ENCODE measurements around the gene ARHGEF16.

The ARHGEF16 gene

DNA sequence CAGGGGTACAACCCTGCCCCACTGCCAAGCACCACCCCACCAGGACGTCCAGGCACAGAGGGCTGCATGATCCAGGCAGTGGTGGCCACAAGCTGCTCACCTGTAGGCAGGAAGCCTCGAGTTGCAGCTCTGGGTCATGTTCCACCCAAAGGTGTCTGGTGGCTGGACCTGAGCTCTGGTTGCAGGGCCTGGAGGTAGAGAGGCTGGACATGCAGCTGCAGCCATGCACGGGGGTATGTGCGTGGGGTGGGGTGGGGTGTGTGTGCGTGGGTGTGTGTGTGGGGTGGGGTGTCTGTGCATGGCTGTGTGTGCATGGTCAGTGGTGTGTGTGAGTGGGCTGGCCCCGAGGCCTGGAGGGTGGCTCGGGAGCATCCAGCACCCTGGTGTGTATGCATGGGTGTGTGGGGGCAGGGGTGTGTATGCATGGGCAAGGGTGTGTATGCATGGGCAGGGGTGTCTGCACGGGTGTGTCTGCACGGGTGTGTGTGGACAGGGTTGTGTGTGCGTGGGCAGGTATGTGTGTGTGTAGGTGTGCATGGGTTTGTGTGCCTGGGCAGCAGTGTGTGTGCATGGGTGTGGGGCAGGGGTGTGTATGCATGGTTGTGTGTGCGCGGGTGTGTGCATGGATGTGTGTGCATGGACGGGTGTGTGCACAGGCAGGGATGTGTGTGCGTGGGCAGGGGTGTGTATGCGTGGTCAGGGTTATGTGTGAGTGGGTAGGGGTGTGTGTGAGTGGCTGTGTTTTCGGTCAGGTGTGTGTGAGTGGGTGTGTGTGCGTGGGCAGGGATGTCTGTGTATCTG, 15.6 kb downstream of the ARHGEF16 start:
- DNase-seq = no peak

DNA sequence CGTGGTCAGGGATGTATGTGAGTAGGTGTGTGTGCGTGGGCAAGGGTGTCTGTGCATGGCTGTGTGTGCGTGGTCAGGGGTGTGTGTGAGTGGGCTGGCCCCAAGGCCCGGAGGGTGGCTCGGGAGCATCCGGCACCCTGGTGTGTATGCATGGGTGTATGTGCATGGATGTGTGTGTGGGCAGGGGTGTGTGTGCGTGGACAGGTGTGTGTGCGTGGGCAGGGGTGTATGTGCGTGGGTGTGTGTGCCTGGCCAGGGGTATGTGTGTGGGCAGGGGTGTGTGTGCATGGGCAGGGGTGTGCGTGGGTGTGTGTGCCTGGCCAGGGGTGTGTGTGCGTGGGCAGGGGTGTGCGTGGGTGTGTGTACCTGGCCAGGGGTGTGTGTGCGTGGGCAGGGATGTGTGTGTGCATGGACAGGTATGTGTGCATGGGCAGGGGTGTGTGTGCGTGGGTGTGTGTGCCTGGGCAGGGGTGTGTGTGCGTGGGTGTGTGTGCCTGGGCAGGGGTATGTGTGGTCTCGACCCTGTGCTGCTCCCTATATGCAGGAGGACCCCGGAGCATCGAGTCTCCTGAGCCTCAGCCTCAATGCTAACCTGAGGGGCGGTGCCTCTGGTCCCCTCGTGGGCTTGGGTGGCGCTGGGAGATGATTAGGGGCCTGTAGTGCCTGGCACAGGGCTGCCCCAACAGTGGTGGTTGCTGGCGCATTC, 16.3 kb downstream of the ARHGEF16 start:
- no peak for DNase-seq

DNA sequence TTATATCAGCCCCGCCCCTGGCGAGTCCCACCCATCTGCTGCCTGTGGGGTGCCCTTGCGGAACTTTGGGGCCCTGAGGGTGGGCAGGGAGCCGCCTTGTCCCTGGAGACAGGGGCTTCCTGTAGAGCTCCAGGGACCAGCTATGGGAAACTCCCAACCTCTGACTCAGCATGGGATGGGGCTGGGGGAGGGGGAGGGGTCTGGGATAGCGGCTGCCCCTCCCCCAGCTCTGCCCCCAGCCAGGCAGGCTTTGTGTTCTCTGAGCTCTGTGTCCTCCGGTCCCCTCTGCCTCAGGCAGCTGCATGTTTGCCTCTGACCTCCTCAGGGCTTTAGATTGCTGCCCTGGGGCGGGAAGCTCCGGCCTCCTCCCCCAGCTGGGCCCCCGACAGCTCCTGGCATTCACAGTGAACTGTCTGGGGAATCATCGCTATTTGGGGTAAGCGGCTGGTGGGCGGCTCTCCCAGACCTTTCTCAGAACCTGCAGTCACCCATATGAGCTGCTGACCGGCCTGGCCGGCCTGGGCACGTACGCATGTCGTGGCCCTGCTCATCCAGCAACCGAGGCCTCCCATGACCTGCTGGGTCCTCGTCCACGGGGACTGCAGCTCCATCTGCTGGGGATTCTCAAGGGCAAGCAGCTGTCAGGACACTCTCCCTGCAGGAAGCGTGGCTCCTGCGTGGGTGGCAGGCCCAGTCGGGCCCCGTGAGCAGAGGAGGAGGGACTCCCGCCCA, 17.1 kb downstream of the ARHGEF16 start:
- DNase-seq = no peak

GRCh38 chr1:3472088-3472850, 17.8 kb downstream of the ARHGEF16 start:
- DNase-seq = no peak

- no peak for DNase-seq
Measured at GRCh38 chr1:3472906-3473305, 18.4 kb downstream of the ARHGEF16 start.

GRCh38 chr1:3473381-3473844, 18.9 kb downstream of the ARHGEF16 start:
- DNase-seq = no peak

- no peak for DNase-seq
Measured at GRCh38 chr1:3474016-3474415, 19.6 kb downstream of the ARHGEF16 start.

- no peak for DNase-seq
Measured at GRCh38 chr1:3474421-3474820, 20.0 kb downstream of the ARHGEF16 start.

DNA sequence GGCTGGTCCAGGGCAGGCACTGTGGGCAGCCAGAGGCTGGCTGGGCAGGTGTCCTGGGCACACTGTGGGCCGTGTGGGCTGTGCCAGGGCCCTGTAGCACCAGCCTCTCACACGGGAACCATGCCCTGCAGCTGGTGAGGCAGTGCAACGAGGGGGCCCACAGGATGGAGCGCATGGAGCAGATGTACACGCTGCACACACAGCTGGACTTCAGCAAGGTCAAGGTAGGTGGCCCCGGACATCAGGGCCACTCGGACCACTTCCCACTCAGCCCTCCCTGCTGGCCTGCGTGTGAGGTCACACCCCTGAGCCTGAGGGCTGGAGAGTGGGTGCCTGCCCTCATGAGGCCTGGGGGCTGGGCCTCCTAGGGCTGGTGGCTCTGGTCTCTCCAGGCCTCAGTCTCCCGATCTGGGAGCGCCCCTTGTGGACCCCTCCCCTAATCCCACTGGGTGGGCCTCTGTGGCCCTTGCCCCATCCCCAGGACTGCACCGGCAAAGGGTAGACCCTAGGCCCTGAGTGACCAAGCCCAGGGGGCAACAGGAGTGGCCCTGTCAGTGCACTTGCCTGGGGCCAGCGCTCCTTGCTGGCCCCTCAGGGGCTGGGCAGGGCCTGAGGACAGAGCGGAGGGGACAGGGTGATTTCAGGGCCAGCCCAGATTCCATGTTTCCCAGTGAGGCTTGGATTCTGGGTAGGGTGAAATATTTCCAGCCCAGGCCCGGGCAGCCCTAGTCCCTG, 21.5 kb downstream of the ARHGEF16 start:
- no peak for DNase-seq

GRCh38 chr1:3476666-3477065, 22.2 kb downstream of the ARHGEF16 start:
- DNase-seq = no peak

- no peak for DNase-seq
Measured at GRCh38 chr1:3477241-3477995, 23.0 kb downstream of the ARHGEF16 start.

DNA sequence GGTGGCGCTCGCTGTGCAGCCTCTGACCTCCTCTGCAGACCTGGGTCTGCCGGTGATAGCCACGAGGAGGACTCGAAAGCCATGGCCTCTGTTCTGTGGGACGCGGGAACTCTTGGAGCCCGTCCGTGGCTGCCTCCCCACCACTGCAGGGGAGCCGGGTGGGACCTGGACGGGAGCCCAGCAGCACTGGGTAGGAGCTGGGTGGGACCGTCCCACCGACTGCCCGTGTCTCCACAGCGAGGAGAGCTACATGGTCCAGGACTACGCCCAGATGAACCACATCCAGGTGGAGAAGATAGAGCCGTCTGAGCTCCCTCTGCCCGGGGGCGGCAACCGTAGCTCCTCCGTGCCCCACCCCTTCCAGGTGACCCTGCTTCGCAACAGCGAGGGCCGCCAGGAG, 23.7 kb downstream of the ARHGEF16 start:
- DNase-seq = no peak

GRCh38 chr1:3479511-3480368, 25.3 kb downstream of the ARHGEF16 start:
- DNase-seq = no peak

GRCh38 chr1:3480369-3480719, 25.9 kb downstream of the ARHGEF16 start:
- no peak for DNase-seq

DNA sequence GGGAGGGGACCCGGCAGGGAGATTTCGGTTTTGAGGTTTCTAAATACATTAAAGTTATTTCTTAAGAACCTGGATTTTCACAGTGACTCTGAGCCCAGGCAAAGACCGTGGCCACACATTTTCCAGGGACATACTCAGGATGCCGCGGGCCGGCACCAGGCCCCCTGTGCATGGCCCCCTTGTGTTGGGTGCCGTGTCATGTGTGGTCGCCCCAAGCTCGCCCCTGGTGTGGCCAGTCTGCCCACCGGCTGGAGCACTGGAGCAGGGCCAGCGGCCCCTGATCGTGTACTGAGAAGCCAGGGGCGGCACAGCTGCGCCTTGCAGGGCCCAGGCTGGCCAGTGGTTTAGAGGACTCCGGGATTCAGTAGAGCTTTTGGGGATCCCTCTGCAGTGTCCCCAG, 26.6 kb downstream of the ARHGEF16 start:
- DNase-seq = no peak

DNA sequence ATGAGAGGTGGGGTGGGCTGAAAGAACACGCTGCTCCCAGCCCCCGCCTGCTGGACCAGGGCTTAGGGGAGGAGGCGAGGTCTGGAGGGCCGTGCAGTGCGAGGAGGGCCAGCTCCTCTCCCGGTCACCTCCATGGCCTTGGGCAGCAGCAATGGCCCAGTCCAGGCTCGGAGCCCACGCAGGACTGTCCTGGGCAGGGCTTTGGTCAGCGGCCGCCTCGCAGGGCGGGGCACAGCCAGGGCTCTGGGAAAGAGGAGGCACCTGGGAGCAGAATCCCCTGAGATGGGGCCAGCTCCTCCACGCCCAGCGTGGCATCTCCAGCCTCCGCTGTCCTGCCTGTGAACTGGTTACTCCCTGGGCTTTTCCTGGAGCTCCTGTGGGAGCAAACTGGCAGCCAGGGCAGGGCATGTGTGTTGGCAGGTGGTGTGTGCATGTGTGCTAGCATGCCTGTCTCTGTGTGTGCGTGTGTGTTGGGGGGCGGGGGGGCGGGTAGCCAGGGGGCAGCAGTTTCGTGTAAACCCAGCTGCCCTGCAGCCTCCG, 27.4 kb downstream of the ARHGEF16 start:
- DNase-seq = no peak

- DNase-seq = no peak
Measured at GRCh38 chr1:3482378-3482849, 27.9 kb downstream of the ARHGEF16 start.

GRCh38 chr1:3483380-3483779, 28.9 kb downstream of the ARHGEF16 start:
- no peak for DNase-seq

GRCh38 chr1:3483801-3484444, 29.5 kb downstream of the ARHGEF16 start:
- no peak for DNase-seq

- no peak for DNase-seq
Measured at GRCh38 chr1:3485016-3485415, 30.6 kb downstream of the ARHGEF16 start.

Measured in NCI-H1092 (cell line).